GM12878 (cell line): ENCODE results near the gene ICA1. TPM values are rescaled to one million over a fixed set of nuclear protein-coding genes. Genes with fewer than 3 reads are reported as not detected.

ENCODE experiments used
- ATAC-seq: fragments of 200-7000 bp; cut with Tn5 transposase; 3 replicates; pipeline ENCODE4 v1.9.1; 2020; ENCODE audit warnings: mild to moderate bottlenecking, moderate library complexity
- BruUV-seq: library from RNA; stranded (reverse); fragments of 400-500 nt; replicated peaks from 2 replicates; lab custom pipeline; 2021; lab: Mats Ljungman, UMichigan
- CTCF ChIA-PET: fragments of 300-600 bp; sonication (Branson Sonifier 250); formaldehyde crosslinking; extraction: SDS; loops from one replicate; lab custom pipeline; 2021; ENCODE audit warnings: inconsistent platforms; lab: Yijun Ruan, JAX
- POLR2A ChIA-PET: fragments of 350-600 bp; formaldehyde crosslinking; extraction: SDS; loops from one replicate; lab custom pipeline; 2021; ENCODE audit warnings: inconsistent platforms; lab: Charles Lee
- RAD21 ChIA-PET: fragments of 300-600 bp; sonication (Branson Sonifier 250); formaldehyde crosslinking; loops from one replicate; lab custom pipeline; 2023; ENCODE audit warnings: antibody characterized with exemption; ENCODE audit not compliant: unreplicated experiment; lab: Charles Lee
- SMC1A ChIA-PET: fragments of 300-600 bp; sonication (Branson Sonifier 250); formaldehyde crosslinking; loops from one replicate; lab custom pipeline; 2023; ENCODE audit not compliant: unreplicated experiment, uncharacterized antibody; lab: Charles Lee
- DNase-seq: peaks from one replicate; pipeline ENCODE4 v3.0.0-alpha.2; 2011; ENCODE audit warnings: low read depth, low spot score
- FAIRE-seq: peaks from 3 replicates; lab custom pipeline; 2011; peaks lifted over from hg19 to GRCh38; lab: Jason Lieb, UNC
- H2AFZ ChIP-seq: 2 replicates; pipeline ENCODE4 v1.6.0; 2011; ENCODE audit warnings: low read depth, low read length, control low read depth; ENCODE audit not compliant: control insufficient read depth
- H3K27ac ChIP-seq: 2 replicates; pipeline ENCODE4 v1.5.1; 2011; ENCODE audit warnings: control low read depth; ENCODE audit not compliant: control insufficient read depth, insufficient read depth
- H3K27me3 ChIP-seq, 2 experiments: replicated peaks in 1 of 2; 2 replicates each; pipeline versions ENCODE4 v1.6.0 to v1.6.1; 2011; ENCODE audit warnings: low read length in 1 of 2; ENCODE audit not compliant: control insufficient read depth in 2 of 2, insufficient read depth in 2 of 2
- H3K36me3 ChIP-seq, 2 experiments: 2 replicates each; pipeline ENCODE4 v1.5.1; 2011; ENCODE audit warnings: low read length in 1 of 2; ENCODE audit not compliant: control insufficient read depth in 2 of 2, insufficient read depth in 2 of 2
- H3K4me1 ChIP-seq: 2 replicates; pipeline ENCODE4 v1.6.1; 2011; ENCODE audit warnings: mild to moderate bottlenecking, low read length, moderate library complexity, mixed read lengths; ENCODE audit not compliant: control insufficient read depth, insufficient read depth
- H3K4me2 ChIP-seq: 2 replicates; pipeline ENCODE4 v1.6.0; 2011; ENCODE audit warnings: control low read depth; ENCODE audit not compliant: control insufficient read depth, insufficient read depth
- H3K4me3 ChIP-seq: fragments of 200-600 bp; sonication (generic); 2 replicates; pipeline ENCODE4 v1.5.1; 2016
- H3K79me2 ChIP-seq: 2 replicates; pipeline ENCODE4 v1.6.0; 2011; ENCODE audit warnings: low read length; ENCODE audit not compliant: control insufficient read depth, insufficient read depth
- H3K9ac ChIP-seq: 2 replicates; pipeline ENCODE4 v1.8.0; 2011; ENCODE audit warnings: low read length, control low read depth, mixed read lengths; ENCODE audit not compliant: control insufficient read depth, insufficient read depth
- H3K9me3 ChIP-seq: replicated peaks from 3 replicates; pipeline ENCODE4 v1.5.1; 2011; ENCODE audit warnings: mild to moderate bottlenecking, low read length; ENCODE audit not compliant: control insufficient read depth, insufficient read depth
- H4K20me1 ChIP-seq: 2 replicates; pipeline ENCODE4 v1.6.0; 2011; ENCODE audit not compliant: control insufficient read depth, insufficient read depth
- ATF2 ChIP-seq: IDR thresholded peaks from 2 replicates; pipeline ENCODE4 v1.6.1; 2012; ENCODE audit warnings: low read length, inconsistent platforms
- ATF3 ChIP-seq: IDR thresholded peaks from 2 replicates; pipeline ENCODE4 v1.6.1; 2011; ENCODE audit warnings: low read depth, mild to moderate bottlenecking, low read length, moderate library complexity, borderline replicate concordance; ENCODE audit errors: extremely low read depth
- BRCA1 ChIP-seq: IDR thresholded peaks from 2 replicates; pipeline ENCODE4 v1.6.1; 2011; ENCODE audit warnings: low read depth, low read length, improper control_type of control experiment
- CHD1 ChIP-seq: IDR thresholded peaks from 2 replicates; pipeline ENCODE4 v1.6.1; 2012; ENCODE audit warnings: low read depth, low read length, improper control_type of control experiment
- CHD4 ChIP-seq: fragments of 200-600 bp; sonication (generic); IDR thresholded peaks from 2 replicates; pipeline ENCODE4 v1.6.1; 2016; ENCODE audit warnings: mild to moderate bottlenecking
- CREM ChIP-seq: IDR thresholded peaks from 2 replicates; pipeline ENCODE4 v1.6.1; 2014; ENCODE audit warnings: antibody characterized with exemption, low read depth
- FOXM1 ChIP-seq: IDR thresholded peaks from 2 replicates; pipeline ENCODE4 v1.6.1; 2012; ENCODE audit warnings: low read depth, mild to moderate bottlenecking, inconsistent platforms, low read length, moderate library complexity
- GABPA ChIP-seq: IDR thresholded peaks from 2 replicates; pipeline ENCODE4 v1.6.1; 2014; ENCODE audit warnings: antibody characterized with exemption, low read depth, mild to moderate bottlenecking, inconsistent platforms
- GATAD2B ChIP-seq: fragments of 450-650 bp; conservative IDR thresholded peaks from 2 replicates; pipeline ENCODE4 v1.6.1; 2017; ENCODE audit warnings: low read depth, mild to moderate bottlenecking, moderate library complexity
- HDGF ChIP-seq: fragments of 450-650 bp; IDR thresholded peaks from 2 replicates; pipeline ENCODE4 v1.6.1; 2016; ENCODE audit warnings: antibody characterized with exemption
- IKZF2 ChIP-seq, 2 experiments: fragments of 450-650 bp; IDR thresholded peaks; 2 replicates each; pipeline ENCODE4 v1.6.1; 2017; ENCODE audit warnings: mild to moderate bottlenecking in 2 of 2, moderate library complexity in 2 of 2
- MLLT1 ChIP-seq: fragments of 450-650 bp; IDR thresholded peaks from 2 replicates; pipeline ENCODE4 v1.6.1; 2016; ENCODE audit warnings: mild to moderate bottlenecking
- MTA2 ChIP-seq: fragments of 450-650 bp; IDR thresholded peaks from 2 replicates; pipeline ENCODE4 v1.6.1; 2016; ENCODE audit warnings: low read depth, mild to moderate bottlenecking, moderate library complexity
- MYB ChIP-seq: fragments of 150-350 bp; IDR thresholded peaks from 2 replicates; pipeline ENCODE4 v1.6.1; 2014; ENCODE audit warnings: mild to moderate bottlenecking, low read depth, low read length, borderline replicate concordance
- NBN ChIP-seq: fragments of 450-650 bp; IDR thresholded peaks from 2 replicates; pipeline ENCODE4 v1.6.1; 2016
- NFIC ChIP-seq: IDR thresholded peaks from 2 replicates; pipeline ENCODE4 v1.6.1; 2012; ENCODE audit warnings: low read depth, mild to moderate bottlenecking, inconsistent platforms, low read length, moderate library complexity
- POLR2AphosphoS5 ChIP-seq: IDR thresholded peaks from 2 replicates; pipeline ENCODE4 v1.6.1; 2011; ENCODE audit warnings: mild to moderate bottlenecking, low read length, inconsistent platforms
- RAD51 ChIP-seq: fragments of 450-650 bp; IDR thresholded peaks from 2 replicates; pipeline ENCODE4 v1.6.1; 2016; ENCODE audit warnings: moderate library complexity, mild to moderate bottlenecking, inconsistent platforms
- SPI1 ChIP-seq: IDR thresholded peaks from 2 replicates; pipeline ENCODE4 v1.6.1; 2011; ENCODE audit warnings: low read depth, mild to moderate bottlenecking, low read length, moderate library complexity, borderline replicate concordance; ENCODE audit not compliant: insufficient read depth
- SREBF1 ChIP-seq: IDR thresholded peaks from 2 replicates; pipeline ENCODE4 v1.6.1; 2012; ENCODE audit warnings: mild to moderate bottlenecking, low read length
- YBX1 ChIP-seq: fragments of 450-650 bp; IDR thresholded peaks from 2 replicates; pipeline ENCODE4 v1.6.1; 2016; ENCODE audit warnings: antibody characterized with exemption
- ZNF24 ChIP-seq: fragments of 450-650 bp; IDR thresholded peaks from 2 replicates; pipeline ENCODE4 v1.6.1; 2017; ENCODE audit warnings: antibody characterized with exemption, mild to moderate bottlenecking
- ZNF622 ChIP-seq: fragments of 450-650 bp; IDR thresholded peaks from 2 replicates; pipeline ENCODE4 v1.6.1; 2017; ENCODE audit warnings: mild to moderate bottlenecking, inconsistent platforms
- WGBS: methylation state at CpG from one replicate; pipeline ENCODE4 v1.1.6; 2016; ENCODE audit warnings: low lambda C conversion rate; ENCODE audit not compliant: insufficient replicate concordance, insufficient coverage; ENCODE audit errors: missing lambda C conversion rate; 5-methylcytosine and 5-hydroxymethylcytosine counted together
- in situ Hi-C: fragments of 300-500 bp; cut with MboI; formaldehyde crosslinking; loops from 9 replicates; pipeline ENCODE4 v1.14.3; 2018; ENCODE audit warnings: mixed read lengths
- intact Hi-C: fragments of 100-400 bp; cut with micrococcal nuclease; formaldehyde crosslinking; loops from one replicate; pipeline ENCODE4 v1.14.2; 2022; ENCODE audit not compliant: unreplicated experiment
- polyA plus RNA-seq, 11 experiments: library from polyadenylated mRNA; depleted of rRNA in 4 of 11; unstranded in 6 of 11; stranded (reverse) in 5 of 11; fragments of >200 nt; fragmentation: Nextera tagmentation in 4 of 11; fragmentation: Illumina TruSeq in 1 of 11; extraction: Ambion mirVana in 4 of 11; extraction: Trizol in 1 of 11; gene quantifications; 1 replicate in 1 of 11; 2 replicates in 10 of 11; pipeline versions ENCODE4 v1.2.1 to v1.2.3, GENCODE V29; 2011 to 2016; ENCODE audit warnings: inconsistent platforms in 2 of 11, missing spikeins in 2 of 11, low read depth in 1 of 11
- total RNA-seq, 4 experiments: library from RNA; depleted of rRNA in 3 of 4; stranded (reverse); fragments of >200 nt in 3 of 4; fragmentation: Illumina TruSeq in 1 of 4; extraction: Trizol in 1 of 4; gene quantifications; 2 replicates each; pipeline versions ENCODE4 v1.2.1 to v1.2.3, GENCODE V29; 2013 to 2021

The ICA1 gene
- total and polyA plus RNA-seq, 10 of the 15 experiments (the other 5 are each of a cell fraction or from before 2014, with no cell fraction given) = 1.3 to 35.1 (median 3.3) TPM

- no peak for TF ChIP-seq CHD1
- no peak for TF ChIP-seq ZNF24
- no peak for TF ChIP-seq MLLT1
- TF ChIP-seq NBN = no peak
These were observed 7.3 kb downstream of the ICA1 start (continued) for GRCh38 chr7:8254667-8255066.

GRCh38 chr7:8254215-8254614 lies 7.8 kb downstream of the ICA1 start:
- Histone ChIP-seq H3K4me2 (no peak overlapping the region), H3K9me3 (no peaks in the 10 kb centered on the region; the same call in 2 of the 3 replicates), H4K20me1 (no peaks in the 10 kb centered on the region), H3K79me2 (no peaks in the 10 kb centered on the region), H2AFZ (no peak overlapping the region), H3K27me3 (no peaks in the 10 kb centered on the region; a peak in 1 of 4 replicates), H3K4me3 (no peak overlapping the region), H3K36me3 (no peaks in the 10 kb centered on the region), H3K27ac (no peak overlapping the region), H3K4me1 (no peaks in the 10 kb centered on the region), H3K9ac (no peak overlapping the region)
- WGBS = 67% methylated on average over 3 of the region's 3 CpGs
- ATAC-seq = no peak
- RAD21 ChIA-PET = no interaction called here
- no peak for FAIRE-seq
- in situ Hi-C loops = no loop called here
- no TSS peak for BruUV-seq
- CTCF ChIA-PET = interaction anchor here (0.6 kb wide), 1 partner anchor 16 kb away, joined by 3 read pairs; no protein-coding TSS in a partner anchor
- DNase-seq = no peak
- TF ChIP-seq NFIC (no peak), CREM (no peak), RAD51 (no peak), SPI1 (no peak), ZNF622 (no peak), CHD4 (no peak), MYB (no peak), POLR2AphosphoS5 (no peak), BRCA1 (no peak), GABPA (no peak), HDGF (no peak), ATF2 (no peak), IKZF2 (IDR thresholded peaks at IDR 0.05) (no peak), FOXM1 (no peak), YBX1 (no peak), SREBF1 (no peak), GATAD2B (no peak), ZNF24 (no peak), ATF3 (no peak), MTA2 (no peak)
- SMC1A ChIA-PET = no interaction called here
- intact Hi-C loops = no loop called here
- POLR2A ChIA-PET = no interaction called here
